GM15510 (cell line): ENCODE results near the gene CADM1.

ENCODE experiments used
- POLR2A ChIP-seq: IDR thresholded peaks from 3 replicates; pipeline ENCODE4 v1.6.1; 2011; ENCODE audit warnings: borderline replicate concordance; ENCODE audit not compliant: insufficient read length; ENCODE audit errors: extremely low read depth

The CADM1 gene

DNA sequence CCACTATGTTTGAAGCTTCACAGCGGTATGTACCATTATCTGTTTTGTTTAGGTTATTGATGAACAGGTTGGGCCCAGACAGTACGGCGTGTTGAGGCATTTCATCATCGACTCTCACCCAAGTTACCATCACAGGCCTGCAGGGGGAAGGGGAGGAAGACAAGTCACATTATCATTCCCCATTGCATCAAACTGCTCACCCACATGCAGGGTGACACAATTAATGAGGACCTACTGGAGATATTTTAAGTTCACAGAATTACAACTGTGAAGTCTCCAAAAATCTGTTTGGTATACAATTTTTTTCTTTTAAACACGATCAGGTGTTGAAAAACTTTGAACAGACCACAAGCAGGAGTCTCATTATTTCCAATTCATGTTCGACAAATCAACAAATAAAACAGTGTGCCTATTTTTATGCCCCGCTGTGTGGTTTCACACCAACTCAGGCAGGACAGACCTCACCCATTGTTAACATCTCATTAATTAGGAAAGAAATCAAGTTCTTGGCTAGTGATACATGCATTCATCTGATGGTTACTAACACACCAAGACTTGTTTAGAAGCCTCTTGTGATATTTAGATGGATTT, 289.5 kb downstream of the CADM1 start:
- TF ChIP-seq POLR2A = no peak

DNA sequence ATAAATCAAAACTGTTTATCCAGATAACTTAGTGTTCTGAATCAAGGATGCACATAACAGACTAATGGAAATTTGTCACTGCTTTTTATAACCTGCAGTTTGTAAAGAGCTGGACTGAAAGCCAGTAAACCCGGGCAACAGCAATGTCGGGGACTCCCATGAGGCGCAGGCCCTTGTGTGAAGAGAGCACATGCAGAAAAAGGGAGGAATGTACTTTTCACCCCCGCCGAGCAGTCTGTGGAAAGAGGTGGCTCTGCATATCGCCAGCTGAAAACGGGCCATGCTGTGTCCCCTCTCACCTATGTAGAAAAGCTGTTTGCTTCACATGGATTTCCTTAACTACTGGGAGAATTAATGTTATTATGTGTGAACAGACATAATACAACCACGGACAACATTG, 291.2 kb downstream of the CADM1 start:
- no peak for TF ChIP-seq POLR2A

DNA sequence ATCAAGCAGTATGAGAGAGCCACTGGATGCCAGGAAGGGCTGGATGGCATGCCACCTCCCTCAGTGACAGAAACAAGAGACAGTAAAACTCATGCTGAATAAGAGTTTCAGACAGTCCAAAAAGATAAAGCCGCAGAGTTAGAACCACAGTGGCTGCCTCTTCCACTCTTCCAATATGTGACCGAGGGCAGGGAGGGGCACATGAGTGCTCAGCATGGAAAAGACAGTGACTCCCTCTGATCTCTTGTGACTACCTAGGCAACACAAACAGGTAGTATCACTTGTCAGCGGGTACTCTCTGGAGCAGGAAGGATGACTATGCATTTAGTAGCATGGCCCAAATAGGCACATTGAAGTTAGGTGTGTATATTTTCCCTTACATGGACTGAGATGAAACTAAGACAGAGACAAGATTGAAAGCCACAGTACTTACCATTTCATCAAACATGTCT, 295.4 kb downstream of the CADM1 start:
- TF ChIP-seq POLR2A = no peak

DNA sequence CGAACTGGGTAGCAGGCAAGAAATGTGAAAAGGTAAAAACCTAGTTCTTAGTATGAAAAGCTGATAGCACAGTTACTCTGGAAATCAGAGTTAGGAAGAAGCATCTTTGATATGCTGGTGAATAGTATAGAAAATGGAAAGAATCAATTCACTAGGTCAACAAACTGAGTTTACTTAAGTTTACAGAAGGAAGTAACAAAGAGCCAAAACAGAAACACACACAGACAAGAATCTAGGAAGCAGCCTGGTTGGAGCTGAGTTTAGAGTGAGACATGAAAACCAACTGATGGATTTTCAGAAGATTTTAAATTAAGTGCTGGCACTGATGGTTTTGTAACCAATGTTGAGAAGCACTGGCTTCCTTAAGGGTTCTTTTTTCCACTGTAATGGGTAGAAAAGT, 296.3 kb downstream of the CADM1 start:
- TF ChIP-seq POLR2A = no peak

DNA sequence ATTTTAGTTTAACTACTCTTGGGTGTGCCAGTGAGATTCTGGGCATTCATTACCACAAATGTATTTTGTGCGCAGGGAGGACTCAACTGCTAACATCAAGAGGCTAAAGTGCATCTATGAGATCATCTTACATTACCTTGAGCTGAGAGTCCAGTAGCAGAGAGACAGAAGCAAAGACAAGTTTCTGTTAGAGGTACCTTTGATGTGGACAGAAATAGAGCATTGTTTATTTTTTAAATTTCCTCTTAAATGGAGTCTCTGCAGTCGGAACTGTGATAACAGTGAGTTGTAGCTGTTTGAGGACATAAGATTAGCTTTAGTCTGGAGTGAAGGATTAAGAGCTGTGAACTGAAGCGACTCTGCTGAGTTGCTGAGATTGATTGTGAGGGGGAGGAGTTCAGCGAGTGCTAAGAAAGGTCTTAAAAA, 297.0 kb downstream of the CADM1 start:
- no peak for TF ChIP-seq POLR2A

DNA sequence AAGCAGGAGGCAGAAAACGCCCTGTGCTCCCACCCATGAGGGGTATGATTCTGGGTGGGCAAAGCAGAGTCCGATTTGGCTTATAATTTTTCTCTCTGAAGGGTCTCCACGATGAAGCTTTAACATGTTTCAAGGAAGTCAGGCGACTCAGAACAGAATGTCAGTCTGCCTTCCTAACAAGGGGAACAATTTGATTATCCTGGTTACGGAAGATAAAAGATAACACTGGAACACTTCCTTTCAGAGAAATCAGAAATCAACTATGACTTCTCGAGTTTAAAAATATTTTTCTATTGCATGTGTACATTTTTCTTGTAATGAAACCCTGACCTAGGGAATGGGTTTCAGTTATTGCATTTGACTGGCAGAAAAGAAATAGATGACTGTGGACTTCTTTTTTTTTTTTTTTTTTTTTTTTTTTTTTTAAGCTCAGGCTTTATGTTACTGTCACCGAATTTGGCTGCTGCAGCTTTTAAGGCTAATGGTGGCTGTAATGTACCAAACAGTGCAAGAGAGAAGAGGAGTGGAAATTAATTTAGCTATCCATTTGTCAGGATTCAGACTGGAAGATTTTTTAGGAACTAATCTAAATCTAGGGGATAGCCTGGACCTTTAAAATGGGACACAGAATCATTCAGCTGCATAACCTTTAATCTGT, 297.7 kb downstream of the CADM1 start:
- TF ChIP-seq POLR2A = no peak

DNA sequence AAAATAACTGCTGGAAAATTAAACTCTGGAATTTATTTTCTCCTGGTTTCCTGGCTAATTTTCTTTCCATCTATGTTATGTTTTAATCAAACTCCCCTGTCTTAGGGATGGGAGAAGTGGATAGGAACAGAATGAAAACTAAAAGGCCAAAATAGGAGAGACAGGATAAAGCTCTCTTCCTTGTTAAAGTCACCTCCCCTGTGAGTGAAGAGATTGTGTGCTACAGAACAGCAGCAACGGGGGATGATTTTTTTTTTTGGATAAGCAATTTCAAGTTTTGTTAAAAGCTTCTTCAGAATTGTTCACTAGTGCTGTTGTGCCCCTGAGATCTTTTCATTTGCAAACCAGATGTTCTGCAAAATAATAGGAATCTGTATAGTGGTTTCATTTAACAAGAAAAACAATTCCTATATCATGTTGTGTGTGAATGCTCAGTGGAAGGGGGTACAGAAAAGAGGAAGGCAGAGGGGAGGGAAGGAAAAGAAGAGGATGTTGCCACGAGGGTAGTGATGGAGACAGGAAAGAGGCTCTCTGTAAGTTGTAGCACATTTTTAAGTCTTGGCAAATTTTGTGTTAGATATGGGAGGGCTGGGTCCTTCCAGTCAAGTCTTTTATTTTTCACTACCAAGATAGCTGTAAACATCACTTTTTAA, 301.2 kb downstream of the CADM1 start:
- TF ChIP-seq POLR2A = no peak

DNA sequence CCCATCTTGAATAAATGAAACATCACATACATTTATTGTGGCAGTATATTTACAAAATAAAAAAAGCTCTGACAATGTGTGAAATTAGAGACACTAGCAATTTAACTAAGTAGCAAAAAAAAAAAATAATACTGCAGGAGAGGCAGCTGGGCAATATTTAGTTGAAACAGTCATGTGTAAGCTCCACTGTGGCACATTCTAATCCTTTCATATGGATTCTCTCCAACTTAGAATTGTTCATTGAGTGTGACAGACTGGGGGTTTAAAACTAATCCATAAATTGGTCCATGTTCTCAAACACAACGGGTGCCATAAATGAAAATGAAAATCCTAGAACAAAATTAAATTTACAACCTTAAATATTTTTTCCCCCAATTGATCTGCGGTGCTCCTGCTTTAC, 302.1 kb downstream of the CADM1 start:
- TF ChIP-seq POLR2A = no peak

DNA sequence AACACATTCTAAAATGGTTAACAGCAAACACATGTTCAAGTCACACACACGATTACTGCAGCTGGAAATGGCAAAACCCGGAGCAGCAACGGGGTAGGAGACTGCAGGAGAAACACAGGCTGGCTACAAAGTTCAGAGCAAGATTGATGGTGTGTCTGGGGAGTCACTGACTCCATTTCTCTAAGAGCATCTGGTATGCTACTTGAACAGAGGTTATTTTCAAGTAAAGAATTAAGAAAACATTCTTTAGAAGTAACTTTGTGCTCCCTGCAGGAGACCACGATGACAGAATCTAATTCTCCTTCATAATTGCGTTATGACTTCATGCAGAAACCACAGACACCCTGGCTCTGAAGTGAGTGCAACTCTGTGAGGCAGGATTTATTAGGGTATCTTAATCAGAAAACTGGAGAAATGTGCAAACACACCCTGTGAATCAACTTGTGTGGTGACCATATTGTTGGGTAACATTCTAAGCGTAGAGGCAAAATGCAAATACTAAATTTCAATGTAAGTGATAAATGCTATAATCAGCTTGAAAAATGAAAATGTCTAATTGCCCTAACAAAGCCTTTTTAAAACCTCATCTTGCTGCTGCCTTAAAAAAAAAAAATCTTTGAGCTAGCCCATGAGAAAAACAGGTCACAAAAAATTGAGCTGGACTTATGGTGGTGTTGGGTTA, 303.0 kb downstream of the CADM1 start:
- no peak for TF ChIP-seq POLR2A

DNA sequence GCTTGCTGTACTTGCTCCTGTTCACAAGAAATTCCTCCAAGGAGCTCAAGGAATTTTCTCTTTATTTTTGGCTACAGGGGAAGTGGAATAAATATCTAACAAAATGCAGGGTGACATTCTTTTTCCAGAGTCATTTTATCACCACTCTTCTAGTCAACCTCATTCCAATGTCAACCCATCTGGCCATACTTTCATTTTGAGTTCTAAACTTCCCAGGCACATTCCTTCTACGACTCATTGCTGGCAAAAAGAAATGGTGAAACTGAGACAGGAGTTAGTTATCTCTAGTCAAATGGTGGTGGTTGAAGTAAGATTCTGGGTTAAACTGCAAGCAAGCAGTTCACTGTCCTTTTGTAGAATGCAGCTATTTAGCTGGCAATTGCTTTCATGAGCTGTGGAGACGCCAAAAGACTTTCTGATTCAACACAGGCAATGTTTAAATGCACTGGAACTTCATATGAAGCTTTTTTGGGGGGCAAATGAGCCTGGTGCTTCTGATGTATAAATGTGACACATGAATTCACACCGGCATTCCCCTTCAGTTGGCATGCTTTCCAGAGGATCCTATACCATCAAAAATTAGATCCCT, 304.6 kb downstream of the CADM1 start:
- TF ChIP-seq POLR2A = no peak

DNA sequence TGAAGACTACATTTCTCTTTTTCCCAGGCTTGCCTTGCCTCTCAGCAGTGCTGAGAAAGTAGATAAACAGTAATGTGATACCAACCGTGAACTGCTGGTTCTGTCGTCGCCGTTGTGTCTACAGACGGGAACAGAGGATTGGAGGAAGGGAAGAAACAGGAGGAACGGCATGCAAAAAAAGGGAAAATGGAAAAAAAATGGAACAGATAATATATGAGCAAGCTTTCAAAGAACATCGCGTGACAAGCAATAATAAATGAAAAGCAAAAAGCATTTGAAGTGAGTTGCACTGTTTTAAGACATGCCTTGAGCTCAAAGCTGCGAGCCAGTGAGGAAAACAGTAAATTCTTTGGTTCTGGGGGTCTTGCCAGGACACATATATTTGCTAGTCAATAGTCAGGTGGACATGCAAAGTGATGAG, 305.9 kb downstream of the CADM1 start:
- TF ChIP-seq POLR2A = no peak

DNA sequence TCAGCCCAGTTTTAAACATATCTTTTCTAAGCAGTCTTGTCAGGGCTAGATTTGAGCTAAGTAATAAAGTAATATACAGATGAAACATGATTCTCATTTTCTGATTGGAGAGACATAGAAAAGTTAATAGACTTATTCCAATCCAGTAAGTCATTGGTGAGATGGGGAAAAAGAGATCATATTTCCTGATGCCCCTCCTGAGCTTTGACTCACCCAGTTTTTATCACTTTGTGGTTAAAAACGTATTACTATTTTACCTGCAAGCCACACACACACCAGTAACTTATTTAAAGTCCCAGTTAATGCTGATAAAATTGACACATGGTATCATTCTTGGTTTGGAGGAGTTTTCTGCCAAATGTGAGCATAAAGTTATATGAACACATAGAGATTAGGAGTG, 306.8 kb downstream of the CADM1 start:
- TF ChIP-seq POLR2A = no peak

DNA sequence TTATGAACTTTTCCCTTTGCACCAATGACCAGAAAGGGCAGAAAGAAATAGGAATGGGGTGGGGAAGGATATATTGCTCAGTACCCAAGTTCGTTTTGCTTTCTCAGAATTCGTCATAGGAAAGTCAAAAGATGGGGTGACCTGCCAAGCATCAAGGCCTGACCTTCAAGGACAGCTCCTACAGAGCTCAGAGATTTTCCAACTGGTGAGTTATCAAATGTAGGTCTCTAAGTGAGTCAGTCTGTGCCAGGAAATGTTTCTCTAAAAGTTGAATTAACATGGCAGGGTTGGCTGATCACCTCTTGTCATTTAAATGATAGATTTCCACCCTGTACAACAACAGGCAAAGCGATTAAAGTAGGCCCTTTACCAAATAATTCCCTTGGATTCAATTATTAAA, 307.2 kb downstream of the CADM1 start:
- TF ChIP-seq POLR2A = no peak

DNA sequence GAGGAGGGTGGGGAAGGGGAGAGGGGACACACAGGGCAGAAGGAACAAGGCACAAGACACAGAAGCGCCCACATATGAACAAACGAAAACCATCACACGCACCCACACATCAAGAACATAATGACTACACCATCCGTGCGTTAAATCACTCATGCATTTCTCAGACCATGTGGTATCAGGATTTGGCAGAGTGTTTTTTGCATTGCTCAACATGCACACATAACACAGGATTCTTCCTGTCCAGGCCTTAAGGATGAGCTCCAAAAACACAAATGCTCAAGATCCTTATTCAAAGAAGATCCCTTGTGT, 309.5 kb downstream of the CADM1 start:
- TF ChIP-seq POLR2A = no peak
